Measurements from ENCODE around the gene DOCK8.

Gene DOCK8

GRCh38 chr9:268616-269015 lies 54.0 kb downstream of the DOCK8 start:
- DNase-seq (ENCODE audit: low spot score): no peak

DNA sequence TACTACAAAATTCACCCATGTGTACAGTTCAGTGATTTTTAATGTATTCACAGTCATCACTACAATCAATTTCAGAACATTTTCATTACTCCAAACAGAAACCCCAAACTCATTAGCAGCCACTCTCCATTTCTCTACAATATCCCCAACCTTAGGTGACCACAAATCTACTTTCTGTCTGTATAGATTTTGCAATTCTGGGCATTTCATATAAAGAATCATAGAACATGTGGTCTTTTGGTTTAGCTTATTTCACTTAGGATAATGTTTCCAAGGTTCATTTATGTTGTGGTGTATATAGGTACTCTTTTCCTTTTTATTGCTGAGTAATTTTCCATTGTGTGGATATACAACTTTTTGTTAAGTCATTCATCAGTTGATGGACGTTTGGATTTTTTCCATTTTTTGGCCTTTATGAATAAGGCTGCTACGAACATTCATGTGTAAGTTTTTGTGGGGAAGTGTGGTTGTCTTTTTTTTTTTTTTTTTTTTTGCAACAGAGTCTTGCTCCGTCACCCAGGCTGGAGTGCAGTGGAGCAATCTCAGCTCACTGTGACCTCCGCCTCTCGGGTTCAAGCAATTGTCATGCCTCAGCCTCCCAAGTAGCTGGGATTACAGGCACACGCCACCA lies 54.5 kb downstream of the DOCK8 start:
- DNase-seq (ENCODE audit: low spot score): no peak

- DNase-seq (ENCODE audit: low spot score): no peak
These were observed 56.1 kb downstream of the DOCK8 start for GRCh38 chr9:270657-271237.

DNA sequence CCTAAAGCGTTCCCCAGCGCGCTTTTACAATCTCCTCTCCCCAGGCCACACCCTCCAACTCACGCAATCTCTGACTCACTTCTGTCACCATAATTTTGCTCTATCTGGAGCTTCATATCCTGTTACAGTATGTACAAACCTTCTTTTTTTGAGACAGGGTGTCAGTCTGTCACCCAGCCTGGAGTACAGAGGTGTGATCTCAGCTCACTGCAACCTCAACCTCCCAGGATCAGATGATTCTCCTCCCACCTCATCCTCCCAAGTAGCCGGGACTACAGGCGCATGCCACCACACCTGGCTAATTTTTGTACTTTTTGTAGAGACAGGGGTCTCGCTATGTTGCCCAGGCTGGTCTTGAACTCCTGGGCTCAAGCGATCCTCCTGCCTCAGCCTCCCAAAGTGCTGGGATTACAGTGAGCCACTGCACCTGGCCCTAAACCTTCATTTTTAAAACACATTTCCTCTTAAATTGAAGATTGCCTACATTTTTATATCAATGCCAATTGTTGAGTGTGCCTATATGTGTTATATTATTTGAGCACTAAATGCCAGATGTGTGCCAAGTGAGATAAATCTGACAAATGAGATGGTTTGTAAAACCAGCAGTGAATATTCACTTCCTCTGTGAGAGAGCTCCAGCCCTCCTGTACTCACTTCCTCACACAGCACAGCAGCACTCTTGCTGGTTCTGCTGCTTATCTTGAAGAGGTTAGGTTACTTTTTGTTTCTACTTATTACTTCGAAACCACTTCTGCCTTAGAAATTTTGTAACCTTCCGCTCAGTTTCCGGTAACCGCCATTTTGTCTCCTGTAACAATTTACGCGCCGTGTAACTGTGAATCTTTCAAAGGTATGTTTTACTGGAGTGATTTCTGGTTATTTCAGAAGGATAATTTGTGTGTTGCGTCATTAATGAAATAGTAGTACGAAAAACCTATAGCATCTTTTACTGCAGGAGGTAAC lies 57.9 kb downstream of the DOCK8 start:
- peak; percentile 9 for DNase-seq (ENCODE audit: low spot score)

DNA sequence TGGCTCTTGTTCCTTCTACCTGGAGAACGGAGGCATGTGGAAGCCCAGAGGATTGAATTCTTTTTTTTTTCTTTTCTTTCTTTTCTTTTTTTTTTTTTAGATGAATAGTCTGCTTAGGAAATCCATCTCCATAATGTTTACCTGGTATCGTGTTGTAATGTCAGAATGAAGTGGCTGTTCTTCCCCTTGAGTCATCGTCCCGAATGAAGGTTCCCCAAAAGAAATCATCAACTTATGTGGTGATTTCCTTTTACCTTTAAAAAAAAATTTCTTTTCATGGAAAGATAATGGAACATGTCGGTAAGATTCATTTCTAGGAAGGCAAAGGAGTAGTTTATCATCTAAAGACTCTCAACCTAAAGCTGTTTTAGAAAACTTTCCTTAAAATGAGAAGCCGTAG lies 59.7 kb downstream of the DOCK8 start:
- no peak for DNase-seq (ENCODE audit: low spot score)

GRCh38 chr9:277601-278295 lies 63.1 kb downstream of the DOCK8 start:
- DNase-seq (ENCODE audit: low spot score): no peak

- DNase-seq (ENCODE audit: low spot score): no peak
These were observed 64.0 kb downstream of the DOCK8 start for GRCh38 chr9:278651-279050.

DNA sequence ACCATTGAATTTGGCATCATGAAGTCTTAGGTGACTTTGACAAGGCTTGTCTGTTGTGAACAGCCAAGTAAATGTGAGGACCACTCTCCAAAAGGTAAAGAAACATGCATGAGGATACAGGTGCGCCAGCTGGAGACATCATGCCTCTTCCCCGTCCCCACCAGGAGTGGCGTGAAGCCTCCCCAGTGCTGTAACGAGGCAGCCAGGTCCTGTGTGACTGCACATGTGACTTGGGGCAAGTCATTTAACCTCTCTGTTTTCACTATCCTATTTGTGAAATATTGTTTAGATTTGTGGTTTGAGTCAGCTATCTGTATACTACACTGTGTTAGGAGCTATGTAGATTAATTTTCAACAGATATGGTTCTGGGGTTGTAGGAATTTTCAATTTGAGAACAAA lies 65.0 kb downstream of the DOCK8 start:
- no peak for DNase-seq (ENCODE audit: low spot score)

DNA sequence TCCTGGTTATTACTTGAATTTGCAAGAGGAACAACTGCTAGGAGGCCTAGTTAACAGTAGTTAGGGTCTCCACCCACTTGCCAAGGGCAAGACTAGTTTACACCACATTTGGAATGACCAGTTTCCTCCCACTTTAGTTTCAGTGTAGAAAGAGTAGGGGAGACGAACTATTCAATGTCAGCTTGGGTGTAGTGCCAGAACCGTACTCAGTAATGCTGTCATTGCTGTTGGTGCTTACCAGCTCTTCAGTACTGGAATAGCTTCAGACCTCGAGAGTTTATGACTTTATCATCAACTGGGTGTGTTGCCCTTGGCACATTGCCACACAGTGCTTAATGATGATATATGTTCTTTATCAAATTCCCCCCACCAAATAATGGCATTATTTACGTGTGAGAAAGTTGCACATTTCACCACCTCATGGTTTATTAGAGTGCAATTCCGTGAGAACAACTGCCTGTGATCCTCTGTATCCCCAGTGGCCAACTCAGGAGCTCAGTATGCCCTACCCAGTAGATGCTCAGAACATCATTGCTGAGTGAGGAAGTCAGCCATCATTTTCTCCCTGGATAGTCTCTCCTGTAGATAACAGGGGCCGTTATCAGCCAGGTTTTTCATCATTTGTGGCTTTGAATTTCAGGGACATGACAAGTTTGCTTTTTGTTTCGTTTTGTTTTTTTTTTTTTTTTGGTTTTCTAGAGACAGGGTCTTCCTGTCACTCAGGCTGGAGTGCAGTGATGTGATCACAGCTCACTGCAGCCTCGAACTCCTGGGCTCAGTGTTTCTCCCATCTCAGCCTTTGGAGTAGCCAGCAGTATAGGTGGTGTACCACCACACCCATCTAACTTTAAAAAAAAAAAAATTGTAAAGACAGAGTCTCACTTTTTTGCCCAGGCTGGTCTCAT lies 67.3 kb downstream of the DOCK8 start:
- DNase-seq (ENCODE audit: low spot score): no peak

DNA sequence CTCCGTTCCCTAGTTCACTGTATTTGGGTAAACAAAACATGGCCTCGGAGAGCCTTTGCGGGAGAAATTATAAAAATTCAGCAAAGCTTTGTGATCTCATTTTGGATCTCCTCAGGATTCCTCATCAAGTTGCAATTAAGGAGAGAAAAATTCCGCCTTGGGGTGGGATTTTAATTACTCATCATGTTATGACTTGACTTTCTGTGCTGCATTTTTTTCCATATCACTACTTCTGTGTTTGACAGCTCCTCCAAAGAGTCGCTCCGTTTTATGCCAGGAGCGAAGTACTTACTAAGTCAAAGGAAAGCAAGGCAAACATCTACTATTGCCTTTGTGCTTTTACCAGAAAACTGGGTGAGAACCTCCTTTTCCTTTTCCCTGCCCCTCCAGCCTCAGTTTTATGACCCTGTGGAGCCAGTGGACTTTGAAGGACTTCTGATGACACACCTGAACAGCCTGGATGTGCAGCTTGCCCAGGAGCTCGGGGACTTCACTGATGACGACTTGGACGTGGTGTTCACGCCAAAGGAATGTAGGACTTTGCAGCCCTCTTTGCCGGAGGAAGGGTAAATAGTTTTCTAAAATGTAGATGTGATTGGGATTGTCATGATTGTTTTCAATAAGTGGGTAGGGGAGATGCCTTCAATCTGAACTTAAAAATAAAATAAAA lies 71.5 kb downstream of the DOCK8 start:
- DNase-seq (ENCODE audit: low spot score): no peak

- DNase-seq (ENCODE audit: low spot score): no peak
These were observed 74.5 kb downstream of the DOCK8 start for GRCh38 chr9:289121-289520.

DNA sequence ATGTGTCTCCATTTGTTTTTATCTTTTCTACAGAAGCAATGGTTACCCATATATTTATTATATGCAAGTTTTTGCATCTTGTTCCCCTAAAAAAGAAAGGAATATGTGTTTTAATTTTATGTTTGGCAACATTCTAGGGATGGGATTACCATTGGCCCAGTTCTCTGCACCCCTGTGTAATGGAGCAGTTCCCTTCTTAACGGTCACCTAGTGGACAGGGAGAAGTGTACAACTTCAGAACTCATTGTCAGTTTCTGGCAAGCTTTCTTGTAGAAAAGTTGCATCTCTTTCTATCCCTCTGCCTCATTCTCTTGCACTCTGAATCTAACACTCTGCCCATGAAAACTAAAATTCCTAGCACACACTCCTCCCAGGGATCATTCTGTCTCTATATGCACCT lies 78.2 kb downstream of the DOCK8 start:
- no peak for DNase-seq (ENCODE audit: low spot score)

- DNase-seq (ENCODE audit: low spot score): no peak
These were observed 80.9 kb downstream of the DOCK8 start for GRCh38 chr9:295576-295975.

- no peak for DNase-seq (ENCODE audit: low spot score)
These were observed 81.7 kb downstream of the DOCK8 start for GRCh38 chr9:296411-296810.

DNA sequence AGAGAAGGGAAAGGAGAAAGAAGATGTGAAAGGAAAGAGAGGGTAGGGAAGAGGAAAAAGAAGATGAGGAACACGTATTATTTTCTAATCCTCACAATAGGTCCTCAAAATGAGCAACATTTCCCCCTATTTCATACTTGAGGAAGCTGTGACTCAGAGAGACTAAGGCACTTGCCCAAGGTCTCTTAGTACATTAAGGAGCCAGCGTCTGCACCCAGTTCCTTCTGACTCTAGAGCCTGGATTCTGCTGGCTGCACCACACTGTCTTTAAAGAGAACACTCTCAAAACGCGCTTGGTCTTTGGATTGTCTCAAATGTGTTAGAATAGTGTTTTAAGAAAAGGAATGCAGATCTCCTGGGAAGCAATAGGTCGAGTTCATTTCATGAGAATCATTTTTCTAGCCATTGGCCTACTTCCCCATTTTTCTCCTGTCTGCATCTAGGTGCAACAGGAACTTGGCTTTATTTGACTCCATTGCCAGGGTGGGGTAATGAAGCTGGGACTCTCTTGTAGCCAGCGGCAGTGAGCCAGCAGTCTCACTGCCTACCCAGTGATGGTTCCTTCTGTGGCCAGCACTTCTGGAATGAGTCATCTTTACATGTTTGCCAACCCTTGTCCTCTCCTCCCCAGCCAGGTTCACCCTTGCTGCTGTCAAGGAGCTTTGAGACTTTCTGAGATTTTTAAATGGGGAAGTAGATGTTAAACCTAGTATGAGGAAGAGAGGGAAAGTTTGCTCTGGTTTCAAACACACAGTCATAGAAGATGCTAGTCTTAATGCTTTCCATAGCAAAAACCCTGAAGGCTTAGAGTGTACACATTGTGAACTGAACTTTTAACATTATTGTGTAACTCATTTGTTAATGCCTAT lies 82.7 kb downstream of the DOCK8 start:
- no peak for DNase-seq (ENCODE audit: low spot score)

- no peak for DNase-seq (ENCODE audit: low spot score)
These were observed 88.8 kb downstream of the DOCK8 start for GRCh38 chr9:303502-303901.

DNA sequence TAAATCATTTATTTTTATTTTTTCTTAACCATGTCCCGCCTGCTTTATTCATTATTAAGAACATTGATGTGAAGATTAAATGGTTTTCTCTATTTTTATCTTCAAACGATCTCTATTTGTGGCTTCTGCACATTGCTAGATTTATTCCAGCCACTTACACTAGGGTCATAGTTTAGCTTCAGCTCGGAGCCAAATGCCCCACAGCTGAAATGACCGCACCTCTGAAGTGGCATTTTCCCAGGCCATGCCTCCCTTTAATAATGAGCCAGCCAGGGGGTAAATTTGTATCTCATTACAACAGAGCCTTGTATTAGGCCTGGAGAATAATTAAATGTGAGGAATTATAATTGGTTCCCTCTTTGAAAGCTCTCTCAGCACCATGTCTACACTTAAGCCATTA lies 89.4 kb downstream of the DOCK8 start:
- no peak for DNase-seq (ENCODE audit: low spot score)

- no peak for DNase-seq (ENCODE audit: low spot score)
These were observed 90.0 kb downstream of the DOCK8 start for GRCh38 chr9:304519-305185.

- DNase-seq (ENCODE audit: low spot score): no peak
These were observed 92.2 kb downstream of the DOCK8 start for GRCh38 chr9:306907-307306.
